Suprapubic skin (tissue), 4 donors: ENCODE data around the gene MED10. TPM values are rescaled to one million over a fixed set of nuclear protein-coding genes. Genes with fewer than 3 reads are reported as not detected.

Source experiments
- DNase-seq, 2 donors: peaks; one replicate each; pipeline ENCODE4 v3.0.0-alpha.2; 2019; ENCODE audit warnings: low spot score in 2 of 2
- H3K27ac ChIP-seq: fragments of 200-600 bp; sonication (generic); one replicate; pipeline ENCODE4 v1.5.1; 2019
- H3K27me3 ChIP-seq: fragments of 200-600 bp; sonication (generic); one replicate; pipeline ENCODE4 v1.5.1; 2019
- H3K36me3 ChIP-seq: fragments of 200-600 bp; sonication (generic); one replicate; pipeline ENCODE4 v1.5.1; 2019
- H3K4me1 ChIP-seq: fragments of 200-600 bp; sonication (generic); one replicate; pipeline ENCODE4 v1.5.1; 2019
- H3K4me3 ChIP-seq: fragments of 200-600 bp; sonication (generic); one replicate; pipeline ENCODE4 v1.5.1; 2019; ENCODE audit warnings: mild to moderate bottlenecking
- H3K9me3 ChIP-seq: fragments of 200-600 bp; sonication (generic); one replicate; pipeline ENCODE4 v1.5.1; 2019
- CTCF ChIP-seq, 2 donors: fragments of 200-600 bp in 1 of 2; fragments of 450-650 bp in 1 of 2; sonication (generic) in 1 of 2; IDR thresholded peaks; one replicate each; pipeline ENCODE4 v1.5.1; 2016 to 2019; ENCODE audit warnings: antibody characterized with exemption in 2 of 2, mild to moderate bottlenecking in 1 of 2, moderate library complexity in 1 of 2
- EP300 ChIP-seq: sonication (generic); formaldehyde crosslinking; IDR thresholded peaks from one replicate; pipeline ENCODE4 v1.6.1; 2017; ENCODE audit warnings: antibody characterized with exemption
- POLR2A ChIP-seq, 2 donors: fragments of 450-650 bp; IDR thresholded peaks; one replicate each; pipeline ENCODE4 v1.6.1; 2017; ENCODE audit warnings: antibody characterized with exemption in 2 of 2, mild to moderate bottlenecking in 2 of 2, moderate library complexity in 2 of 2
- POLR2AphosphoS5 ChIP-seq, 3 donors: sonication (generic); formaldehyde crosslinking; IDR thresholded peaks; one replicate each; pipeline ENCODE4 v1.6.1; 2017; ENCODE audit warnings: antibody characterized with exemption in 3 of 3
- WGBS: methylation state at CpG from one replicate; pipeline ENCODE4 v1.1.5; 2018; 5-methylcytosine and 5-hydroxymethylcytosine counted together
- total RNA-seq, 4 donors: library from RNA; depleted of rRNA; stranded (reverse); fragments of >200 nt; gene quantifications; one replicate each; pipeline ENCODE4 v1.1.0, GENCODE V29; 2016

Gene MED10
- 10 to 100 TPM; 20.1 to 38.8 (median 32.5) TPM for total RNA-seq

GRCh38 chr5:6377905-6378765, at the start of gene MED10:
MED10 (minus strand) TSS chr5:6378547; CDS start chr5:6378483, 64 bp downstream.
- H3K36me3 ChIP-seq = peaks cover 34% of the 10 kb centered on the region
- TF ChIP-seq POLR2A (IDR thresholded peaks at IDR 0.05) = peak in 1 of 2 donors; percentile 76
- no peak for TF ChIP-seq EP300
- peak in 2 of 3 donors; percentile 18 to 62 for TF ChIP-seq POLR2AphosphoS5 (IDR thresholded peaks at IDR 0.05)
- peaks cover 21% of the 10 kb centered on the region for H3K4me1 ChIP-seq
- peak within 1 kb of the TSS; percentile 80 for H3K4me3 ChIP-seq
- no peaks in the 10 kb centered on the region for H3K27me3 ChIP-seq
- DNase-seq = peak; percentile 97
- under 1% methylated on average over 19 of the region's 60 CpGs for WGBS
- peak within 1 kb of the TSS; percentile 89 for H3K27ac ChIP-seq
- no peaks in the 10 kb centered on the region for H3K9me3 ChIP-seq

- Histone ChIP-seq H3K27me3 (peaks cover 14% of the 10 kb centered on the region), H3K36me3 (no peaks in the 10 kb centered on the region), H3K9me3 (no peaks in the 10 kb centered on the region), H3K27ac (no peak overlapping the region), H3K4me1 (no peaks in the 10 kb centered on the region), H3K4me3 (no peak overlapping the region)
- 54% methylated on average over 4 of the region's 4 CpGs for WGBS
- DNase-seq = no peak
- TF ChIP-seq POLR2A (IDR thresholded peaks at IDR 0.05) = no peak
- no peak for TF ChIP-seq POLR2AphosphoS5 (IDR thresholded peaks at IDR 0.05)
- TF ChIP-seq CTCF (IDR thresholded peaks at IDR 0.05) = no peak
- no peak for TF ChIP-seq EP300
These were observed 49.3 kb upstream of the MED10 start for GRCh38 chr5:6427694-6428093.

GRCh38 chr5:6424700-6425099, 46.4 kb upstream of the MED10 start:
- H3K27ac ChIP-seq = no peak overlapping the region
- no peak for DNase-seq
- H3K9me3 ChIP-seq = no peaks in the 10 kb centered on the region
- no peaks in the 10 kb centered on the region for H3K36me3 ChIP-seq
- TF ChIP-seq POLR2A (IDR thresholded peaks at IDR 0.05) = no peak
- TF ChIP-seq CTCF (IDR thresholded peaks at IDR 0.05) = no peak
- no peak for TF ChIP-seq EP300
- TF ChIP-seq POLR2AphosphoS5 (IDR thresholded peaks at IDR 0.05) = no peak
- H3K4me3 ChIP-seq = no peak overlapping the region
- H3K27me3 ChIP-seq = peaks cover 9% of the 10 kb centered on the region
- no peaks in the 10 kb centered on the region for H3K4me1 ChIP-seq

GRCh38 chr5:6424110-6424659, 45.8 kb upstream of the MED10 start:
- Histone ChIP-seq H3K36me3 (no peaks in the 10 kb centered on the region), H3K4me3 (no peak overlapping the region), H3K4me1 (no peaks in the 10 kb centered on the region), H3K27me3 (peaks cover 9% of the 10 kb centered on the region), H3K9me3 (no peaks in the 10 kb centered on the region), H3K27ac (no peak overlapping the region)
- no peak for TF ChIP-seq POLR2AphosphoS5 (IDR thresholded peaks at IDR 0.05)
- TF ChIP-seq POLR2A (IDR thresholded peaks at IDR 0.05) = no peak
- TF ChIP-seq CTCF (IDR thresholded peaks at IDR 0.05) = no peak
- TF ChIP-seq EP300 = no peak
- DNase-seq = no peak
- no CpG with 5 or more reads among the region's 8 CpGs for WGBS

GRCh38 chr5:6423327-6424109, 45.2 kb upstream of the MED10 start:
- H3K27ac ChIP-seq = no peak overlapping the region
- WGBS = 80% methylated on average over 13 of the region's 13 CpGs
- TF ChIP-seq POLR2AphosphoS5 (IDR thresholded peaks at IDR 0.05) (no peak), POLR2A (IDR thresholded peaks at IDR 0.05) (no peak)
- H3K4me1 ChIP-seq = no peaks in the 10 kb centered on the region
- no peaks in the 10 kb centered on the region for H3K36me3 ChIP-seq
- DNase-seq = no peak
- no peaks in the 10 kb centered on the region for H3K9me3 ChIP-seq
- H3K4me3 ChIP-seq = no peak overlapping the region
- H3K27me3 ChIP-seq = peaks cover 9% of the 10 kb centered on the region
